HepG2 (cell line): ENCODE data around the gene KPNA3. TPM values are rescaled to one million over a fixed set of nuclear protein-coding genes. Genes with fewer than 3 reads are reported as not detected.
A peak's percentile ranks its signal among the peaks of the same experiment; 100 is the strongest.

Experiments used
- CEBPZ ChIP-seq: IDR thresholded peaks from 2 replicates; pipeline ENCODE4 v1.6.1; 2012; ENCODE audit warnings: low read length, improper control_type of control experiment
- E2F2 ChIP-seq: sonication (generic); formaldehyde crosslinking; IDR thresholded peaks from 2 replicates; pipeline ENCODE4 v1.4.0; 2020; ENCODE audit warnings: missing genetic modification reagents, borderline replicate concordance
- HNF4G ChIP-seq, 2 experiments: sonication (generic) in 1 of 2; formaldehyde crosslinking in 1 of 2; IDR thresholded peaks; 2 replicates each; pipeline versions ENCODE4 v1.4.0 to v1.6.1; 2011 to 2020; ENCODE audit warnings: borderline replicate concordance in 2 of 2, low read depth in 2 of 2, mild to moderate bottlenecking in 2 of 2, low read length in 1 of 2, missing genetic modification reagents in 1 of 2, moderate library complexity in 1 of 2
- MTF2 ChIP-seq: sonication (generic); formaldehyde crosslinking; IDR thresholded peaks from 2 replicates; pipeline ENCODE4 v1.5.0; 2020; ENCODE audit warnings: missing genetic modification reagents, borderline replicate concordance
- RFX1 ChIP-seq: fragments of 450-650 bp; IDR thresholded peaks from 2 replicates; pipeline ENCODE4 v1.6.1; 2017
- RORA ChIP-seq: sonication (generic); formaldehyde crosslinking; IDR thresholded peaks from 2 replicates; pipeline ENCODE4 v1.5.0; 2020; ENCODE audit warnings: mild to moderate bottlenecking, missing genetic modification reagents, moderate library complexity
- SALL2 ChIP-seq: sonication (generic); formaldehyde crosslinking; IDR thresholded peaks from 2 replicates; pipeline ENCODE4 v1.8.1; 2023; ENCODE audit warnings: mild to moderate bottlenecking, missing genetic modification reagents, inconsistent platforms
- SRF ChIP-seq: IDR thresholded peaks from 2 replicates; pipeline ENCODE4 v1.6.1; 2011; ENCODE audit warnings: mild to moderate bottlenecking, low read depth, low read length, moderate library complexity
- TBX3 ChIP-seq: fragments of 450-650 bp; IDR thresholded peaks from 2 replicates; pipeline ENCODE4 v1.6.1; 2017; ENCODE audit warnings: antibody characterized with exemption, mild to moderate bottlenecking, inconsistent platforms, borderline replicate concordance
- THAP8 ChIP-seq: sonication (generic); formaldehyde crosslinking; IDR thresholded peaks from 2 replicates; pipeline ENCODE4 v1.5.1; 2020; ENCODE audit warnings: missing genetic modification reagents, mild to moderate bottlenecking, borderline replicate concordance
- ZBTB37 ChIP-seq: sonication (generic); formaldehyde crosslinking; IDR thresholded peaks from 2 replicates; pipeline ENCODE4 v1.4.0; 2020; ENCODE audit warnings: mild to moderate bottlenecking, missing genetic modification reagents
- ZBTB7A ChIP-seq: sonication (generic); formaldehyde crosslinking; IDR thresholded peaks from 2 replicates; pipeline ENCODE4 v1.8.0; 2022; ENCODE audit warnings: mild to moderate bottlenecking, missing genetic modification reagents
- ZKSCAN1 ChIP-seq: fragments of 150-350 bp; IDR thresholded peaks from 2 replicates; pipeline ENCODE4 v1.6.1; 2014; ENCODE audit warnings: low read length
- ZMYM2 ChIP-seq: sonication (generic); formaldehyde crosslinking; IDR thresholded peaks from 2 replicates; pipeline ENCODE4 v1.8.0; 2022; ENCODE audit warnings: mild to moderate bottlenecking, missing genetic modification reagents
- ZNF17 ChIP-seq: sonication (generic); formaldehyde crosslinking; IDR thresholded peaks from 2 replicates; pipeline ENCODE4 v1.5.0; 2020; ENCODE audit warnings: mild to moderate bottlenecking, missing genetic modification reagents
- ZNF431 ChIP-seq: sonication (generic); formaldehyde crosslinking; IDR thresholded peaks from 2 replicates; pipeline ENCODE4 v1.9.0; 2022; ENCODE audit warnings: missing genetic modification reagents, low read depth, mild to moderate bottlenecking, borderline replicate concordance
- ZNF512 ChIP-seq: sonication (generic); formaldehyde crosslinking; IDR thresholded peaks from 2 replicates; pipeline ENCODE4 v1.4.0; 2020; ENCODE audit warnings: mild to moderate bottlenecking, missing genetic modification reagents
- ZSCAN29 ChIP-seq: sonication (generic); formaldehyde crosslinking; conservative IDR thresholded peaks from 2 replicates; pipeline ENCODE4 v1.4.0; 2020; ENCODE audit warnings: mild to moderate bottlenecking, missing genetic modification reagents
- polyA plus RNA-seq, 8 experiments: library from polyadenylated mRNA; depleted of rRNA in 3 of 8; stranded (reverse) in 7 of 8; unstranded in 1 of 8; fragments of >200 nt; fragmentation: Illumina TruSeq in 4 of 8; extraction: Trizol in 4 of 8; gene quantifications; 2 replicates each; pipeline versions ENCODE4 v1.2.1 to v1.2.3, GENCODE V29; 2011 to 2016; ENCODE audit warnings: low read depth in 4 of 8, missing spikeins in 1 of 8, mixed read lengths in 1 of 8; ENCODE audit not compliant: insufficient read depth in 1 of 8
- total RNA-seq, 5 experiments: library from RNA; depleted of rRNA; stranded (reverse); fragments of >200 nt; fragmentation: Illumina TruSeq; extraction: Trizol; gene quantifications; 2 replicates each; pipeline ENCODE4 v1.2.3, GENCODE V29; 2016; ENCODE audit warnings: low read depth in 1 of 5

The KPNA3 gene
- total and polyA plus RNA-seq, 2 of the 13 experiments (the other 11 are each of a cell fraction or from before 2014, with no cell fraction given) = 13.0 to 28.9 TPM

- no peak for TF ChIP-seq ZNF17 (CRISPR knock-in tag)
- TF ChIP-seq E2F2 (CRISPR knock-in tag) = no peak
- no peak for TF ChIP-seq CEBPZ
- TF ChIP-seq RORA (CRISPR knock-in tag) = no peak
- TF ChIP-seq TBX3 = no peak
- TF ChIP-seq THAP8 = no peak
- peak; percentile 28; the same call in 1 of the 2 replicates for TF ChIP-seq HNF4G (IDR thresholded peaks at IDR 0.05; ENCODE audit: borderline replicate concordance, low read depth, low read length)
- TF ChIP-seq HNF4G (CRISPR knock-in tag; IDR thresholded peaks at IDR 0.05; ENCODE audit: borderline replicate concordance, low read depth) = no peak
- no peak for TF ChIP-seq SALL2 (CRISPR knock-in tag)
- no peak for TF ChIP-seq ZNF431 (CRISPR knock-in tag)
- TF ChIP-seq ZKSCAN1 = no peak
- TF ChIP-seq ZNF512 (CRISPR knock-in tag) = no peak
- TF ChIP-seq ZSCAN29 = no peak
- TF ChIP-seq SRF = no peak
- TF ChIP-seq ZMYM2 (CRISPR knock-in tag) = no peak
- no peak for TF ChIP-seq ZBTB37 (CRISPR knock-in tag)
- no peak for TF ChIP-seq MTF2 (CRISPR knock-in tag)
- TF ChIP-seq RFX1 = no peak
- TF ChIP-seq ZBTB7A = no peak; the same call in 1 of the 2 replicates
Observed at GRCh38 chr13:49807681-49808080, 15.2 kb upstream of the KPNA3 start (continued).
